ENCODE results near the gene ORC5. TPM values are rescaled to one million over a fixed set of nuclear protein-coding genes. Genes with fewer than 3 reads are reported as not detected.

ORC5 gene
- total and polyA plus RNA-seq, 2 experiments from 2014 or later: 10.9 to 89.0 TPM

GRCh38 chr7:104161244-104161643, 46.6 kb downstream of the ORC5 start:
- no peaks in the 10 kb centered on the region for H3K9me2 ChIP-seq (ENCODE audit: insufficient read depth)
- no peak overlapping the region for H3K27ac ChIP-seq (ENCODE audit: low read depth)
- H3F3A ChIP-seq (replicated peaks; ENCODE audit: low read depth): no peaks in the 10 kb centered on the region
- DNase-seq (ENCODE audit: low spot score) (no peak), ATAC-seq (no peak)
- H3K4me1 ChIP-seq (ENCODE audit: insufficient read depth): no peaks in the 10 kb centered on the region
- no peaks in the 10 kb centered on the region for H3K27me3 ChIP-seq (ENCODE audit: insufficient read depth)
- Mint-ChIP-seq H3K27me3 (ENCODE audit: insufficient read depth, low read depth, poor library complexity) (no peaks in the 10 kb centered on the region), H3K4me3 (no peak overlapping the region), H3K9me3 (no peaks in the 10 kb centered on the region), H3K27ac (no peak overlapping the region), H3K36me3 (ENCODE audit: low read depth) (peaks cover 15% of the 10 kb centered on the region; the same call in 2 of the 3 replicates), H3K4me1 (no peaks in the 10 kb centered on the region)
- no peaks in the 10 kb centered on the region; the same call in 1 of the 2 replicates for H3K36me3 ChIP-seq (ENCODE audit: insufficient read depth)
- no peaks in the 10 kb centered on the region for H3K79me2 ChIP-seq (replicated peaks; ENCODE audit: insufficient read depth)
- H3K4me3 ChIP-seq: no peak overlapping the region
- no peak overlapping the region for H3K4me2 ChIP-seq
- no peak overlapping the region for H2AFZ ChIP-seq
- TF ChIP-seq STAT1 (IDR thresholded peaks at IDR 0.05; ENCODE audit: unreplicated experiment) (no peak), EZH2 (IDR thresholded peaks at IDR 0.05; ENCODE audit: low read depth, unreplicated experiment) (no peak), JUNB (IDR thresholded peaks at IDR 0.05; ENCODE audit: unreplicated experiment) (no peak), REST (IDR thresholded peaks at IDR 0.05; ENCODE audit: unreplicated experiment) (no peak), ZNF114 (CRISPR knock-in tag; IDR thresholded peaks at IDR 0.05) (no peak), CREB1 (CRISPR knock-in tag; IDR thresholded peaks at IDR 0.05; ENCODE audit: low read depth) (no peak), EZH2phosphoT487 (IDR thresholded peaks at IDR 0.05; ENCODE audit: unreplicated experiment) (no peak), ZNF462 (CRISPR knock-in tag; IDR thresholded peaks at IDR 0.05) (no peak), NANOG (IDR thresholded peaks at IDR 0.05; ENCODE audit: borderline replicate concordance) (no peak), ZNF331 (CRISPR knock-in tag; IDR thresholded peaks at IDR 0.05; ENCODE audit: low read depth) (no peak)
- TF ChIP-seq, protein P1, sequence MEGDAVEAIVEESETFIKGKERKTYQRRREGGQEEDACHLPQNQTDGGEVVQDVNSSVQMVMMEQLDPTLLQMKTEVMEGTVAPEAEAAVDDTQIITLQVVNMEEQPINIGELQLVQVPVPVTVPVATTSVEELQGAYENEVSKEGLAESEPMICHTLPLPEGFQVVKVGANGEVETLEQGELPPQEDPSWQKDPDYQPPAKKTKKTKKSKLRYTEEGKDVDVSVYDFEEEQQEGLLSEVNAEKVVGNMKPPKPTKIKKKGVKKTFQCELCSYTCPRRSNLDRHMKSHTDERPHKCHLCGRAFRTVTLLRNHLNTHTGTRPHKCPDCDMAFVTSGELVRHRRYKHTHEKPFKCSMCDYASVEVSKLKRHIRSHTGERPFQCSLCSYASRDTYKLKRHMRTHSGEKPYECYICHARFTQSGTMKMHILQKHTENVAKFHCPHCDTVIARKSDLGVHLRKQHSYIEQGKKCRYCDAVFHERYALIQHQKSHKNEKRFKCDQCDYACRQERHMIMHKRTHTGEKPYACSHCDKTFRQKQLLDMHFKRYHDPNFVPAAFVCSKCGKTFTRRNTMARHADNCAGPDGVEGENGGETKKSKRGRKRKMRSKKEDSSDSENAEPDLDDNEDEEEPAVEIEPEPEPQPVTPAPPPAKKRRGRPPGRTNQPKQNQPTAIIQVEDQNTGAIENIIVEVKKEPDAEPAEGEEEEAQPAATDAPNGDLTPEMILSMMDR (conservative IDR thresholded peaks at IDR 0.05; ENCODE audit: low read depth in 2 of 2): no peak
- TF ChIP-seq, protein P2, sequence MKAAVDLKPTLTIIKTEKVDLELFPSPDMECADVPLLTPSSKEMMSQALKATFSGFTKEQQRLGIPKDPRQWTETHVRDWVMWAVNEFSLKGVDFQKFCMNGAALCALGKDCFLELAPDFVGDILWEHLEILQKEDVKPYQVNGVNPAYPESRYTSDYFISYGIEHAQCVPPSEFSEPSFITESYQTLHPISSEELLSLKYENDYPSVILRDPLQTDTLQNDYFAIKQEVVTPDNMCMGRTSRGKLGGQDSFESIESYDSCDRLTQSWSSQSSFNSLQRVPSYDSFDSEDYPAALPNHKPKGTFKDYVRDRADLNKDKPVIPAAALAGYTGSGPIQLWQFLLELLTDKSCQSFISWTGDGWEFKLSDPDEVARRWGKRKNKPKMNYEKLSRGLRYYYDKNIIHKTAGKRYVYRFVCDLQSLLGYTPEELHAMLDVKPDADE (IDR thresholded peaks at IDR 0.05): no peak
- no peaks in the 10 kb centered on the region for H4K20me1 ChIP-seq (replicated peaks; ENCODE audit: insufficient read depth)
